GM18498 (cell line): ENCODE data around the gene CNTF.

Experiments used
- ATAC-seq: cut with Tn5 transposase; IDR thresholded peaks from one replicate; pipeline ENCODE4 v1.9.1; 2021; ENCODE audit warnings: mild to moderate bottlenecking, moderate library complexity; ENCODE audit not compliant: unreplicated experiment

The CNTF gene

GRCh38 chr11:58606930-58607714 lies 15.3 kb upstream of the CNTF start:
- no peak for ATAC-seq

GRCh38 chr11:58608331-58608730 lies 14.1 kb upstream of the CNTF start:
- no peak for ATAC-seq

GRCh38 chr11:58609723-58610122 lies 12.7 kb upstream of the CNTF start:
- no peak for ATAC-seq

GRCh38 chr11:58613228-58613627 lies 9.2 kb upstream of the CNTF start:
- ATAC-seq = no peak

- ATAC-seq = no peak
Observed at GRCh38 chr11:58615559-58615958, 6.9 kb upstream of the CNTF start.

- no peak for ATAC-seq
Observed at GRCh38 chr11:58616594-58616993, 5.9 kb upstream of the CNTF start.

- no peak for ATAC-seq
Observed at GRCh38 chr11:58617976-58618557, 4.4 kb upstream of the CNTF start.

GRCh38 chr11:58621586-58622262 lies 741 bp upstream of the CNTF start:
- ATAC-seq = peak; percentile 71

GRCh38 chr11:58625086-58625485 lies 2.6 kb downstream of the CNTF start:
- no peak for ATAC-seq

- no peak for ATAC-seq
Observed at GRCh38 chr11:58625826-58626460, 3.5 kb downstream of the CNTF start.

GRCh38 chr11:58626934-58627483 lies 4.5 kb downstream of the CNTF start:
- no peak for ATAC-seq

- no peak for ATAC-seq
Observed at GRCh38 chr11:58628446-58628845, 6.0 kb downstream of the CNTF start.

- peak; percentile 52 for ATAC-seq
Observed at GRCh38 chr11:58629857-58630256, 7.4 kb downstream of the CNTF start.

- ATAC-seq = no peak
Observed at GRCh38 chr11:58631378-58631777, 8.9 kb downstream of the CNTF start.

GRCh38 chr11:58632510-58632909 lies 10.0 kb downstream of the CNTF start:
- no peak for ATAC-seq

GRCh38 chr11:58636587-58636986 lies 14.1 kb downstream of the CNTF start:
- no peak for ATAC-seq

GRCh38 chr11:58637371-58637770 lies 14.9 kb downstream of the CNTF start:
- ATAC-seq = no peak

GRCh38 chr11:58639103-58639502 lies 16.6 kb downstream of the CNTF start:
- no peak for ATAC-seq

GRCh38 chr11:58639669-58640068 lies 17.2 kb downstream of the CNTF start:
- no peak for ATAC-seq

- ATAC-seq = no peak
Observed at GRCh38 chr11:58640386-58641023, 18.0 kb downstream of the CNTF start.

- no peak for ATAC-seq
Observed at GRCh38 chr11:58641341-58641740, 18.9 kb downstream of the CNTF start.
